ENCODE results near the gene PGAP3.

PGAP3 gene

DNA sequence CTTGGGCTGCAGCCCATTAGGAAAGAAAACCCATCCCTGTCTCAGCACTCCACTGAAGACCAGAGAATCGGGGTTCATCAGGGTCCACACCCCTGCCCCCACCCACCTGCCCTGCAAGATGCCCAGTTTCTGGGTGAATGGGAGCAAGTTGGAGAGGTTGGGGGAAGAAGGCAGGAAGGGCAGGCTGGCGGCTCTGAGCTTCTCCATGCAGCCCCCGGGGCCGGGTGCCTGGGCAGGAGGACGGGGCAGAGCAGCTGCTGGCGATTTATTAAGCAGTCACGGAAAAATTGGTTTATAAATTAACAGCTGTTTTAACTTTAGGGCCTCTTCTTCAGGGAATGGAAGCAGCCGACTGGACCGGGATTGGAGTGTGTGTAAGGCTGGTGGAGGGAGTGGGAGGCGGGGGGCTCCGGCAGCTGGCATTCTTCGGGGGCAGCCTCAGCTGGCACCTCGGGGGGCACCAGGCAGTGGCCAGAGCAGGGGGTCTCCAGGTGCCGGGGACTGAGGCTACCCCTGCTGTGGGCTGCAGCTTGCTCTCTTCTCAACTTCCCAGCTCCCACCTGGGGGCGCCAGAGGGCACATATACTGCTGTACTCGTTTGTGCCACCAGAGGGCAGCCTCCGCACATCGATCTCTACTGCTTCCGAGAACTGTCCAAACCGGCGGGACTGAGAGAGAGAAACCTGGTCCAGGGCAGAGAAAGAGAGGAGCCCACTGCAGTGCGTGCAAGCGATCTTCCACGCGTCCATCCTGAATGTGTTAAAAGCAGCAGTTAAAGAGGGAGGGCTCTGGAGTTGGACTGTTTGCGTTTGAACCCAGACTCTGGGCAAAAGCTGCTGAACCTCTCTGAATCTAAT, 66.1 kb downstream of the PGAP3 start:
- Mint-ChIP-seq H3K9me3 (no peaks in the 10 kb centered on the region), H3K36me3 (ENCODE audit: low read depth) (no peaks in the 10 kb centered on the region), H3K4me3 (peak overlapping the region; percentile 16 to 52 (median 17)), H3K27ac (peak overlapping the region in 1 of 3 experiments; percentile 4), H3K4me1 (peaks cover 25% of the 10 kb centered on the region), H3K27me3 (ENCODE audit: low read depth) (peaks cover 78% of the 10 kb centered on the region)
- TF ChIP-seq, protein P1, sequence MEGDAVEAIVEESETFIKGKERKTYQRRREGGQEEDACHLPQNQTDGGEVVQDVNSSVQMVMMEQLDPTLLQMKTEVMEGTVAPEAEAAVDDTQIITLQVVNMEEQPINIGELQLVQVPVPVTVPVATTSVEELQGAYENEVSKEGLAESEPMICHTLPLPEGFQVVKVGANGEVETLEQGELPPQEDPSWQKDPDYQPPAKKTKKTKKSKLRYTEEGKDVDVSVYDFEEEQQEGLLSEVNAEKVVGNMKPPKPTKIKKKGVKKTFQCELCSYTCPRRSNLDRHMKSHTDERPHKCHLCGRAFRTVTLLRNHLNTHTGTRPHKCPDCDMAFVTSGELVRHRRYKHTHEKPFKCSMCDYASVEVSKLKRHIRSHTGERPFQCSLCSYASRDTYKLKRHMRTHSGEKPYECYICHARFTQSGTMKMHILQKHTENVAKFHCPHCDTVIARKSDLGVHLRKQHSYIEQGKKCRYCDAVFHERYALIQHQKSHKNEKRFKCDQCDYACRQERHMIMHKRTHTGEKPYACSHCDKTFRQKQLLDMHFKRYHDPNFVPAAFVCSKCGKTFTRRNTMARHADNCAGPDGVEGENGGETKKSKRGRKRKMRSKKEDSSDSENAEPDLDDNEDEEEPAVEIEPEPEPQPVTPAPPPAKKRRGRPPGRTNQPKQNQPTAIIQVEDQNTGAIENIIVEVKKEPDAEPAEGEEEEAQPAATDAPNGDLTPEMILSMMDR (IDR thresholded peaks at IDR 0.05; ENCODE audit: unreplicated experiment in 3 of 3): peak; percentile 99 to 100 (median 100)
